COLO668 (cell line): ENCODE results near the gene IL17RC.
"Not testable (repeated sequence)": the region's sequence is repeated elsewhere in the genome, so short reads cannot be mapped to it uniquely, and the experiment has no call there.

ENCODE experiments used
- DNase-seq: peaks from one replicate; lab custom pipeline; 2025; ENCODE audit not compliant: unreplicated experiment; lab: John Stamatoyannopoulos, UW

Gene IL17RC

DNA sequence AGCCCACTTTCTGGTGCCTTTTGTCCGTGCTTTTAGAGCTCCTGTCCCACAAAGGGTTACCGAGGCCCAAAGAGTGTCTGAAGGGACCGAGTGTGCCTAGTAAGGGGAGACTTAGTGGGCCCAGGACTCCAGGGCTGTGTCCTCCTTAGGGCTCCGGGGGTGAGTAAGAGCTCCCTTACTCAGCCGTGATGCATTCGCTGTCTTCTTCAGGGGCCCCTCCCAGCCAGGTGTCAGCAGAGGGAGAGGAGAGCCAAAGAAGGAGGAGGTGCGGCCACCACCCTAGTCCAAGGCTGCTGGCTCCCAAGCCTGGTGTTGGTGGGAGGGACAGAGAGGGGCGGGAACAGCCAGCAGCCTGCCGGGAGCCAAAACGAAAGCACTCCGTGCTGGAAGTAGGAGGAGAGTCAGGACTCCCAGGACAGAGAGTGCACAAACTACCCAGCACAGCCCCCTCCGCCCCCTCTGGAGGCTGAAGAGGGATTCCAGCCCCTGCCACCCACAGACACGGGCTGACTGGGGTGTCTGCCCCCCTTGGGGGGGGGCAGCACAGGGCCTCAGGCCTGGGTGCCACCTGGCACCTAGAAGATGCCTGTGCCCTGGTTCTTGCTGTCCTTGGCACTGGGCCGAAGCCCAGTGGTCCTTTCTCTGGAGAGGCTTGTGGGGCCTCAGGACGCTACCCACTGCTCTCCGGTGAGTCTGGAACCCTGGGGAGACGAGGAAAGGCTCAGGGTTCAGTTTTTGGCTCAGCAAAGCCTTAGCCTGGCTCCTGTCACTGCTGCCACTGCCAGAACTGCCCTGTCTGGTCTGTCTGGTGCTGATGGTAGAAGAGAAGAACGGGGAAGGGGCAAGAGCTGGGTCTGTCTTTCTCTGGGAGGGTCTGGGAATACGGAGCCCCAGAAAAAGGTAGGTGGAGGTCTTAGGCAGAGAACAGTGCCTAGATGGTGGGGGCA lies at the start of gene IL17RC:
Gene IL17RC (plus strand): TSS at position 365 of the 947 bp plus-strand sequence. CDS start 218 bp downstream, at position 583.
- DNase-seq = peak; percentile 77

GRCh38 chr3:9867106-9867505 lies 49.8 kb upstream of the IL17RC start:
- DNase-seq = no peak

DNA sequence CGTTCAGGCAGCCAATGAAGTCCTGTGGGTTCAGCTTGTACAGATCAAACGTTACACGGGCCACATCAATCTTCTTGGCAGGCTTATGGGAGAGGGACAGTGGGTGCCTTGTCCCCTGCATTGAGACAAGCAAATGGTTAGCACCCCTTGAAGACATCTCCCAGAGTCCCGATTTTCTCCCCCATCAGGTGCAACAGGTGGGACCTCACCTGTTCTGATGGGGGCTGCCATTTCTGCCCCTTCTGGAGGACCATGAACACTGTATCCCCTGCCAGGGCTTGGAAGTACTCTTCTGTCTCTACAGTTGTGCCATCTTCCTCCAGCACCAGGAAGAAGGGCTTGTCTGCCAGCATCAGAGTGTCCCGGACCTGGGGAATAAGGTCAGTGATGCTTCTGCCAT lies 46.9 kb upstream of the IL17RC start:
- DNase-seq = no peak

GRCh38 chr3:9870978-9871377 lies 45.9 kb upstream of the IL17RC start:
- DNase-seq = no peak

DNA sequence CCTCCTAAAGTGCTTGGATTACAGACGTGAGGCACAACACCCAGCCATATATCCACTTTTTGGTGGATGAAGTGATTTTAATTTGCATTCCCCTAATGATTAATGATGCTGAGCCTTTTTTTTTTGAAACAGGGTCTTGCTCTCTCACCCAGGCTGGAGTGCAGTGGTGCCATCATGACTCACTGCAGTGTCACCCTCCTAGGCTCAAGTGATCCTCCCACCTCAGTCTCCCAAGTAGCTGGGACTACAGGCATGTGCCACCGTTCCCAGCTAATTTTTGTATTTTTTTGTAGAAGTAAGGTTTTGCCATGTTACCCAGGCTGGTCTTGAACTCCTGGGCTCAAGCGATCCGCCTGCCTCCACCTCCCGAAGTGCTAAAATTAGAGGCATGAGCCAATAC lies 44.8 kb upstream of the IL17RC start:
- DNase-seq = not testable (repeated sequence)

GRCh38 chr3:9875448-9875847 lies 41.5 kb upstream of the IL17RC start:
- DNase-seq = no peak

GRCh38 chr3:9876255-9876654 lies 40.6 kb upstream of the IL17RC start:
- not testable (repeated sequence) for DNase-seq

GRCh38 chr3:9876991-9877390 lies 39.9 kb upstream of the IL17RC start:
- DNase-seq = no peak

DNA sequence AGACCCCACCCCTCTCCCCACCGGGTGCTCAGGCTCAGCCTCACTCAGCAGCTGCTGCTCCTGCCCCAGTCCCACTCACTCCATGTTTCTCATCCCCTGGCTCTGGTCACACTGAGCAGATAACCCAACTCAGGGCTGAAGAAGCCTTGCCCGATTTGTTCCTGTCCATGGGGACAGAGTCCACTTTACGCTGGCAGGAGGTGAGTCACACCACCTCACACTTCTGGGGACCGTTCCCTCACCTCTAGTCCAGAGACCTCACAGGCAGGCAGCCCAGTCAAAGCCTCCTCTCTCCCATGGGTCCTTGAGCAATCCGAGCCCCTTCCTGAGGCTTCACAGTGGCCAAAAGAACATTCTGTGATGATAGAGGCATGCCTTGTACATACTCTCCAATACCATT lies 38.2 kb upstream of the IL17RC start:
- no peak for DNase-seq

DNA sequence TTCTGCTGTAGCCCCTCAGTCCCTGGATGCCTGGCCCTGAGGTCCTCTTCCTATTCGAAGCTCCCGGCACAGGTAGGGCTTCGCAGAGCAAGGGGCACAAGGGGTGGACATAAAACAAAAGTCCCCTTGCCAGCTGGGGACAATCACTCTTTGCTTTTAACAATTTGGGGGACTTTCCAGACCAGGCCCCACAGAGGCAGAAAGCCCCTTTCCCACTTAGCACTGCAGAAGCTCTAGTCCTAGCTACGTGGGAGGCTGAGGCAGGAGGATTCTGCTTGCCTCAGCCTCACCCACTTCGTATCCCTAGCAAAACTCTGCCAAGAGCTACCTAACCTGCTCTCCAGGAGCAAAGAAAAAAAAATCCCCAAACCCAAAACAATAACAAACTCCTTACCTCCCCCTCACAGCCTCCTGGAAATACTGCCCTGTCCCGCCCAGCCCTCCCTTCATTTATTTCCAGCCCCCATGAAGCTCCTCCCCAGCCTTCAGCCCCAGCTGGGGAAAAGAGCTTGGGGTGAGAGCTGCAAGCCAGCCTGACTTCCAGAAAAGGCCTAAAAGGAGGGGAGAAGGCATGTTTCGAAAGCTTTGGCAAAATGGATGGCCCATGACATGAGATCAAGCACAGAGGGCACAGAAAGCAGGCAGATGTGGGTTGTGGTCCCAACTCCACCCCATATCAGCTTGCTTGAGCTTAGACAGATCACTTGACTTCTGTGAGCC lies 36.9 kb upstream of the IL17RC start, which contains the start of gene CIDEC:
Gene CIDEC (minus strand): TSS at position 424 of the 720 bp plus-strand sequence. CDS start 1,767 bp downstream, outside the sequence.
- DNase-seq = no peak

DNA sequence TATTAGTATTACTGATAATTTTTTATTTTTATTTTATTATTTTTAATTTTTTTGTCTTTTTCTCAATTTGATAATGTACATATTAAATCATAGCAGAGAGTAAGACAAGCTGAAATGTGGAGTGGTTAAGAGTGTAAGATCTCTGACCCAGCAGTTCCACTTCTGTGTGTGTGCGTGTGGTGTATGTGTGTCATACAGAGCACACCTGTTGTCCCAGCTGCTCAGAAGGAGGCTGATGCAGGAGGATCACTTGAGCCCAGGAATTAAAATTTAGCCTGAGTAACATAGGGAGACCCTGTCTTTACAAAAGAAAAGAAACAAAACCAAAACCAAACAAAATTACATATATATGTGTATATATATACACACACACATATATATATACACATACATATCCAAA lies 35.5 kb upstream of the IL17RC start:
- peak; percentile 4 for DNase-seq

DNA sequence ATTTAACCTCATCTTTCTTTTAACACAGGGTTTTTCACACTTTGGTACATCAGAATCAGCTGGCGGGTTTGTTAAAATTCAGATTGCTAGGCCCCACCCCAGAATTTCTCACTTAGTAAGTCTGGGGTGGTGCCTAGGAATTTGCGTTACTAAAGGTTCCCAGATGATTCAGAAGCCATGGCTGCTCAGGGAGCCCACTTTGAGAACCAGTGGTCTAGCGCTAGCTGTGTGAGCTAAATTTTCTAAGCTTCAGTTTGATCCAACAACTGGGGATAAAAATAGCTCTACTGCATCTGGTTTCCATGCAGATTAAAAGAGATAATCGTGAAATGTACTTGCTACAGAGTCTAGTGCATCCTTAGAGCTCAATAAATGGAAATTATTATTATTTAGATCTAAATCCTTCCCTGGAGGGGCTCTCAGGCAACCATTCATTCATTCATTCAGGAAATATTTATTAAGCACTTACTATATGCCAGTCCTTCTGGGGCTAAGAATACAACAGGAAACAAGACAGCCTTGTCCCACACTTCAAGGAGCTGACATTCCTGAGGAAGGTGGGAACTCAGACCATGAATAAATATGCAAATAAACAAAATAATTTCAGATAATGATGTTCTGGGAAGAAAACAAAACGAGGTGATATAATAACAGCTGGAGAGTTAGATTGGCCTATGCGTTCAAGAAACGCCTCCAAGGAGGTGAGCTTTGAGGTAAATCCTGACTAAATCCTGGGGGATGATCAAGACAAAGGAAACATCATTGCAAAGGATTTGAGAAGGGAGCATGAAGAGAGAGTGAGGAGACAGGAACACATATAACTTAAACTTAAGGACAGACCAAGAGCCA lies 33.0 kb upstream of the IL17RC start:
- no peak for DNase-seq

- no peak for DNase-seq
Observed at GRCh38 chr3:9884555-9885165, 32.2 kb upstream of the IL17RC start.

DNA sequence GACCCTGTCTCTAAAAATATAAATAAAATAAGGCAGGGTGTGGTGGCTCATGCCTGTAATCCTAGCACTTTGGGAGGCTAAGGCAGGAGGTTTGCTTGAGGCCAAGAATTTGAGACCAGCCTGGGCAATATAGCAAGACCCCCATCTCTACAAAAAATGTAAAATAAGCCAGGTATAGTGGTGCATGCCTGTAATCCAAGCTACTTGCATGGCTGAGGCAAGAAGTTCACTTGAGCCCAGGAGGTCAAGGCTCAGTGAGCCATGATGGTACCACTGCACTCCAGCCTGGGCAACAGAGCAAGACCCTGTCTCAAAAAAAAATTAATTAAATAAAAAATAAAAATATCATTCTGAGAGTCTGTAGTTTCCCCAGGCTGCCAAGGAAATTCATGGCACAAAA lies 30.6 kb upstream of the IL17RC start:
- DNase-seq = no peak

- no peak for DNase-seq
Observed at GRCh38 chr3:9887480-9887879, 29.4 kb upstream of the IL17RC start.

GRCh38 chr3:9888540-9888939 lies 28.4 kb upstream of the IL17RC start:
- DNase-seq = no peak

GRCh38 chr3:9889405-9889804 lies 27.5 kb upstream of the IL17RC start:
- no peak for DNase-seq

- peak; percentile 85 for DNase-seq
Observed at GRCh38 chr3:9890249-9891071, 26.4 kb upstream of the IL17RC start, which contains the start of gene JAGN1. Gene JAGN1, plus strand, starts transcription at chr3:9890610. Its CDS starts 113 bp downstream, at chr3:9890723.

- no peak for DNase-seq
Observed at GRCh38 chr3:9891072-9891622, 25.8 kb upstream of the IL17RC start.
